ENCODE results near the gene EZR. TPM values are rescaled to one million over a fixed set of nuclear protein-coding genes. Genes with fewer than 3 reads are reported as not detected.
"Not testable (repeated sequence)": the region's sequence is repeated elsewhere in the genome, so short reads cannot be mapped to it uniquely, and the experiment has no call there.

The EZR gene
- total RNA-seq, 4 donors from 2014 or later, result 88.0 to 190 (median 177) TPM

- Histone ChIP-seq H3K9me3 (no peaks in the 10 kb centered on the region), H3K36me3 (no peaks in the 10 kb centered on the region), H3K27ac (no peak overlapping the region), H3K4me1 (no peaks in the 10 kb centered on the region), H3K4me3 (no peak overlapping the region), H3K27me3 (no peaks in the 10 kb centered on the region)
- ATAC-seq, result no peak
- 43 to 44% methylated on average over 9 to 10 of the region's 10 CpGs for WGBS, 2 donors (ENCODE audit: low coverage in 1 of 2)
- no peak for TF ChIP-seq POLR2AphosphoS5 (IDR thresholded peaks at IDR 0.05)
Measured at GRCh38 chr6:158843751-158844683, 24.8 kb upstream of the EZR start.

- Histone ChIP-seq H3K27me3 (no peaks in the 10 kb centered on the region), H3K27ac (no peak overlapping the region), H3K4me3 (no peak overlapping the region), H3K9me3 (no peaks in the 10 kb centered on the region), H3K4me1 (no peaks in the 10 kb centered on the region), H3K36me3 (no peaks in the 10 kb centered on the region)
- ATAC-seq, result no peak
- TF ChIP-seq POLR2A (IDR thresholded peaks at IDR 0.05) (no peak), POLR2AphosphoS5 (IDR thresholded peaks at IDR 0.05) (no peak)
- TF ChIP-seq, protein P1, sequence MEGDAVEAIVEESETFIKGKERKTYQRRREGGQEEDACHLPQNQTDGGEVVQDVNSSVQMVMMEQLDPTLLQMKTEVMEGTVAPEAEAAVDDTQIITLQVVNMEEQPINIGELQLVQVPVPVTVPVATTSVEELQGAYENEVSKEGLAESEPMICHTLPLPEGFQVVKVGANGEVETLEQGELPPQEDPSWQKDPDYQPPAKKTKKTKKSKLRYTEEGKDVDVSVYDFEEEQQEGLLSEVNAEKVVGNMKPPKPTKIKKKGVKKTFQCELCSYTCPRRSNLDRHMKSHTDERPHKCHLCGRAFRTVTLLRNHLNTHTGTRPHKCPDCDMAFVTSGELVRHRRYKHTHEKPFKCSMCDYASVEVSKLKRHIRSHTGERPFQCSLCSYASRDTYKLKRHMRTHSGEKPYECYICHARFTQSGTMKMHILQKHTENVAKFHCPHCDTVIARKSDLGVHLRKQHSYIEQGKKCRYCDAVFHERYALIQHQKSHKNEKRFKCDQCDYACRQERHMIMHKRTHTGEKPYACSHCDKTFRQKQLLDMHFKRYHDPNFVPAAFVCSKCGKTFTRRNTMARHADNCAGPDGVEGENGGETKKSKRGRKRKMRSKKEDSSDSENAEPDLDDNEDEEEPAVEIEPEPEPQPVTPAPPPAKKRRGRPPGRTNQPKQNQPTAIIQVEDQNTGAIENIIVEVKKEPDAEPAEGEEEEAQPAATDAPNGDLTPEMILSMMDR (IDR thresholded peaks at IDR 0.05), result no peak
- WGBS, 2 donors (ENCODE audit: low coverage in 1 of 2), result 77 to 83% methylated on average over 3 of the region's 3 CpGs
Measured at GRCh38 chr6:158841358-158841757, 22.2 kb upstream of the EZR start.

- TF ChIP-seq, protein P1 (IDR thresholded peaks at IDR 0.05), result no peak
- TF ChIP-seq POLR2A (IDR thresholded peaks at IDR 0.05) (no peak), EP300 (IDR thresholded peaks at IDR 0.05) (no peak), POLR2AphosphoS5 (IDR thresholded peaks at IDR 0.05) (no peak)
- Histone ChIP-seq H3K4me3 (no peak overlapping the region), H3K9me3 (no peaks in the 10 kb centered on the region), H3K36me3 (no peaks in the 10 kb centered on the region), H3K27me3 (no peaks in the 10 kb centered on the region), H3K4me1 (no peaks in the 10 kb centered on the region), H3K27ac (no peak overlapping the region)
- WGBS, 2 donors (ENCODE audit: low coverage in 1 of 2), result 88 to 100% methylated on average over 1 of the region's 1 CpG
- no peak for ATAC-seq
Measured at GRCh38 chr6:158840465-158840864, 21.3 kb upstream of the EZR start.

DNA sequence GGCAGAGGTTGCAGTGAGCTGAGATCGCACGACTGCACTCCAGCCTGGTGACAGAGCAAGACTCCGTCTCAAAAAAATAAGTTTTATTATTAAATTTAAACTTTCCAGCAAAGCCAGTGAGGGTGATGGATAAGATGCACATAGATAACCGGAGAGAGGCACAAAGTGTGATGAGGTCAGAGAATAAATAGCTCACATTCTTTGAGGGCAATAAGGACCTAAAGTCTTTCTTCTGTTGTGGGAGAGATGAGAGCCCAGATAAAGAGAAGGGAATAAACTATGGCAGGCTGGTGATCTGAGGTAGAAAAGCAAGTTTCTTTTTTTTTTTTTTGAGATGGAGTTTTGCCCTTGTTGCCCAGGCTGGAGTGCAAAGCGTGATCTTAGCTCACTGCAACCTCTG lies 20.6 kb upstream of the EZR start:
- H3K27me3 ChIP-seq, result no peaks in the 10 kb centered on the region
- no peak for ATAC-seq
- H3K4me3 ChIP-seq, result no peak overlapping the region
- 96 to 100% methylated on average over 4 to 5 of the region's 5 CpGs for WGBS, 2 donors (ENCODE audit: low coverage in 1 of 2)
- no peak overlapping the region for H3K27ac ChIP-seq
- H3K36me3 ChIP-seq, result no peaks in the 10 kb centered on the region
- no peaks in the 10 kb centered on the region for H3K4me1 ChIP-seq
- no peaks in the 10 kb centered on the region for H3K9me3 ChIP-seq
- TF ChIP-seq EP300 (IDR thresholded peaks at IDR 0.05), result no peak
- TF ChIP-seq POLR2AphosphoS5 (IDR thresholded peaks at IDR 0.05), result no peak
- TF ChIP-seq, protein P1 (IDR thresholded peaks at IDR 0.05), result no peak
- no peak for TF ChIP-seq POLR2A (IDR thresholded peaks at IDR 0.05)

- H3K27me3 ChIP-seq, H3K4me1 ChIP-seq, ATAC-seq, H3K36me3 ChIP-seq, H3K27ac ChIP-seq, H3K9me3 ChIP-seq, H3K4me3 ChIP-seq: not testable (repeated sequence)
- 85 to 90% methylated on average over 1 to 2 of the region's 3 CpGs for WGBS, 2 donors (ENCODE audit: low coverage in 1 of 2)
Measured at GRCh38 chr6:158838790-158839189, 19.6 kb upstream of the EZR start.
